ENCODE results near the gene BPGM.
"Not testable (repeated sequence)": the region's sequence is repeated elsewhere in the genome, so short reads cannot be mapped to it uniquely, and the experiment has no call there.

DNA sequence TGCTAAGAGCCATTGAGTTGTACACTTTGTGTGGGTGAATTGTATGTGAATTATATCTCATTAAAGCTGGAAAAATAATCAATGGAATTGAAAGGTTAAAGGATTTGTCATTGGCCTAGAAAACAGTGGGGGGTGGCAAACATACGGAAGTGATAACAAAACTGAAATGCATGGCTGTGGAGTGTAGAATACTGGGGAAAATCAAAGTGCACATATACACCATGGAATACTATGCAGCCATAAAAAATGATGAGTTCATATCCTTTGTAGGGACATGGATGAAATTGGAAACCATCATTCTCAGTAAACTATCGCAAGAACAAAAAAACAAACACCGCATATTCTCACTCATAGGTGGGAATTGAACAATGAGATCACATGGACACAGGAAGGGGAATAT lies 18.4 kb downstream of the BPGM start:
- TF ChIP-seq, protein P1, sequence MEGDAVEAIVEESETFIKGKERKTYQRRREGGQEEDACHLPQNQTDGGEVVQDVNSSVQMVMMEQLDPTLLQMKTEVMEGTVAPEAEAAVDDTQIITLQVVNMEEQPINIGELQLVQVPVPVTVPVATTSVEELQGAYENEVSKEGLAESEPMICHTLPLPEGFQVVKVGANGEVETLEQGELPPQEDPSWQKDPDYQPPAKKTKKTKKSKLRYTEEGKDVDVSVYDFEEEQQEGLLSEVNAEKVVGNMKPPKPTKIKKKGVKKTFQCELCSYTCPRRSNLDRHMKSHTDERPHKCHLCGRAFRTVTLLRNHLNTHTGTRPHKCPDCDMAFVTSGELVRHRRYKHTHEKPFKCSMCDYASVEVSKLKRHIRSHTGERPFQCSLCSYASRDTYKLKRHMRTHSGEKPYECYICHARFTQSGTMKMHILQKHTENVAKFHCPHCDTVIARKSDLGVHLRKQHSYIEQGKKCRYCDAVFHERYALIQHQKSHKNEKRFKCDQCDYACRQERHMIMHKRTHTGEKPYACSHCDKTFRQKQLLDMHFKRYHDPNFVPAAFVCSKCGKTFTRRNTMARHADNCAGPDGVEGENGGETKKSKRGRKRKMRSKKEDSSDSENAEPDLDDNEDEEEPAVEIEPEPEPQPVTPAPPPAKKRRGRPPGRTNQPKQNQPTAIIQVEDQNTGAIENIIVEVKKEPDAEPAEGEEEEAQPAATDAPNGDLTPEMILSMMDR (IDR thresholded peaks at IDR 0.05): not testable (repeated sequence)
- TF ChIP-seq POLR2A (IDR thresholded peaks at IDR 0.05): not testable (repeated sequence)

All from heart left ventricle (tissue), 13 donors.